Heart left ventricle (tissue), 13 donors: ENCODE measurements around the gene BARX1.

Source experiments
- CTCF ChIP-seq, 12 donors: fragments of 200-600 bp; sonication (generic) in 4 of 12; IDR thresholded peaks; one replicate each; pipeline versions ENCODE4 v1.5.0 to v1.8.0; 2018 to 2022; ENCODE audit warnings: antibody characterized with exemption in 12 of 12, mild to moderate bottlenecking in 5 of 12
- POLR2A ChIP-seq, 2 donors: fragments of 450-650 bp; IDR thresholded peaks; one replicate each; pipeline ENCODE4 v1.6.1; 2017; ENCODE audit warnings: antibody characterized with exemption in 2 of 2, mild to moderate bottlenecking in 2 of 2, moderate library complexity in 2 of 2
- donor health status: ischemic (EF 13 %, LVEDD 7.1; RV severe dilation, severe dysfunction).
- donor health status: DM: no; HTN: yes; CAD: no.
- donor health status: DM: no; HTN: no; CAD: no.
- donor health status: ischemic (EF 25% LVEDD 6.9; RV normal size, moderate dysfunction).
- donor health status: ischemic (EF 25% LVEDD 5.7; RV mildly dilated, moderate dysfunction).
- donor health status: ischemic (EF 35%, LVEDD 5.7; RV mildly dilated, moderate dysfunction).
- donor health status: nonischemic (EF 11% LVEDD 7.7; RV severe dilation, severe dysfunction).
- donor health status: DM: yes; HTN: yes; CAD: no.
- donor health status: PGD.
- donor health status: ischemic (EF 29% LVEDD 5.4; RV normal size, mild dysfunction).
- donor health status: nonischemic (EF 23%, LVEDD 6.1; RV moderate dilation, normal function).

- TF ChIP-seq POLR2A (IDR thresholded peaks at IDR 0.05) (no peak), CTCF (IDR thresholded peaks at IDR 0.05) (peak; percentile 33 to 62 (median 48))
Measured at GRCh38 chr9:94002316-94003140, 47.4 kb upstream of the BARX1 start.
